Retinal pigment epithelial cell (primary cell): ENCODE measurements around the gene INSYN2B.

Experiments used
- DNase-seq: peaks from one replicate; pipeline ENCODE4 v3.0.0-alpha.2; 2010; ENCODE audit warnings: low read depth
- H3K4me3 ChIP-seq: 2 replicates; pipeline ENCODE4 v1.5.1; 2011; ENCODE audit warnings: mild to moderate bottlenecking, low read length, control low read depth, moderate library complexity
- CTCF ChIP-seq: conservative IDR thresholded peaks from 2 replicates; pipeline ENCODE4 v1.5.1; 2011; ENCODE audit warnings: low read depth, low read length, control low read depth, inconsistent platforms

The INSYN2B gene

GRCh38 chr5:169974121-169974770, 6.0 kb downstream of the INSYN2B start:
- DNase-seq: no peak
- no peak overlapping the region for H3K4me3 ChIP-seq
- no peak for TF ChIP-seq CTCF

GRCh38 chr5:169973056-169973455, 7.2 kb downstream of the INSYN2B start:
- no peak for TF ChIP-seq CTCF
- no peak overlapping the region for H3K4me3 ChIP-seq
- no peak for DNase-seq

GRCh38 chr5:169971780-169972179, 8.5 kb downstream of the INSYN2B start:
- no peak overlapping the region for H3K4me3 ChIP-seq
- no peak for TF ChIP-seq CTCF
- no peak for DNase-seq

GRCh38 chr5:169970911-169971765, 9.2 kb downstream of the INSYN2B start:
- H3K4me3 ChIP-seq: no peak overlapping the region
- TF ChIP-seq CTCF: no peak
- DNase-seq: peak; percentile 57

- DNase-seq: no peak
- no peak for TF ChIP-seq CTCF
- no peak overlapping the region for H3K4me3 ChIP-seq
These were observed 10.0 kb downstream of the INSYN2B start for GRCh38 chr5:169970339-169970738.

- DNase-seq: no peak
- H3K4me3 ChIP-seq: no peak overlapping the region
- no peak for TF ChIP-seq CTCF
These were observed 16.0 kb downstream of the INSYN2B start for GRCh38 chr5:169964246-169964645.

GRCh38 chr5:169960659-169961058, 19.6 kb downstream of the INSYN2B start:
- DNase-seq: no peak
- no peak overlapping the region for H3K4me3 ChIP-seq
- no peak for TF ChIP-seq CTCF
